Measurements from ENCODE around the gene PLA2G4A. TPM values are rescaled to one million over a fixed set of nuclear protein-coding genes. Genes with fewer than 3 reads are reported as not detected.

PLA2G4A gene
- total RNA-seq, 1 donor from 2014 or later = 2.8 TPM

DNA sequence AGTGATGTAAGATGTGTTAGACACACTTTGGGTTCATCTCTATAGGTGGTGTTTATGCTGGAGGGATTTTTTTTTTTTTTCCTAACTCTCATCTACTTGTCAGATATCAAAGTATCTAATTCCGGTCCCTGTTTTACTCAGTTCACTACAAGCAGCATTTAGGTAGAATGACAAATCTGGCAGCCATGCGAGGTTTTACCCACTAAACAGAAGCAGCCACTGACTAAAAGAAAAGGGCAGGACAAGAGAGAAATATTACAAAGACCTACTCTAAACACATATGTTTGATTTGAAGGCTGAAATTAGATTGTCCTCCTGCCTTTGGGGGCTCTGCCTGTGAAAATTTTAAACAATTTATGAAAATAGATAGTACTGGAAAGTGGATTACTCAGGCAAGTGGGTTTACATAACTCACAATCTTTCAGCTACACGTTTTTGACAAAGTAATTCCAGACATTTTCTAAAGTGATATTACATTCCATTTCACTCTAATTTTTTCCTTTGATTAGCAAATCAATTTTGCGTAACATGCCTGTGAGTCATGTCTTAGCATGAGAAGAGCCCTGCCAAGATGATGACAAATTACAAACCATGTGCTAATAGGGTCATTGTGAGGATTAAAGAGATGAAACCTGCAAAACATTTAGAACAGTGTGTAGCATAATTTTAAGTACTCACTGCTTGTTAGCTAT is 172.6 kb downstream of the PLA2G4A start:
- Mint-ChIP-seq H3K36me3 (no peaks in the 10 kb centered on the region), H3K4me3 (no peak overlapping the region), H3K27me3 (no peaks in the 10 kb centered on the region), H3K27ac (no peak overlapping the region), H3K4me1 (ENCODE audit: unreplicated experiment) (no peaks in the 10 kb centered on the region), H3K9me3 (no peaks in the 10 kb centered on the region)
- TF ChIP-seq, protein P1, sequence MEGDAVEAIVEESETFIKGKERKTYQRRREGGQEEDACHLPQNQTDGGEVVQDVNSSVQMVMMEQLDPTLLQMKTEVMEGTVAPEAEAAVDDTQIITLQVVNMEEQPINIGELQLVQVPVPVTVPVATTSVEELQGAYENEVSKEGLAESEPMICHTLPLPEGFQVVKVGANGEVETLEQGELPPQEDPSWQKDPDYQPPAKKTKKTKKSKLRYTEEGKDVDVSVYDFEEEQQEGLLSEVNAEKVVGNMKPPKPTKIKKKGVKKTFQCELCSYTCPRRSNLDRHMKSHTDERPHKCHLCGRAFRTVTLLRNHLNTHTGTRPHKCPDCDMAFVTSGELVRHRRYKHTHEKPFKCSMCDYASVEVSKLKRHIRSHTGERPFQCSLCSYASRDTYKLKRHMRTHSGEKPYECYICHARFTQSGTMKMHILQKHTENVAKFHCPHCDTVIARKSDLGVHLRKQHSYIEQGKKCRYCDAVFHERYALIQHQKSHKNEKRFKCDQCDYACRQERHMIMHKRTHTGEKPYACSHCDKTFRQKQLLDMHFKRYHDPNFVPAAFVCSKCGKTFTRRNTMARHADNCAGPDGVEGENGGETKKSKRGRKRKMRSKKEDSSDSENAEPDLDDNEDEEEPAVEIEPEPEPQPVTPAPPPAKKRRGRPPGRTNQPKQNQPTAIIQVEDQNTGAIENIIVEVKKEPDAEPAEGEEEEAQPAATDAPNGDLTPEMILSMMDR (conservative IDR thresholded peaks at IDR 0.05) = no peak
- no peak for DNase-seq (ENCODE audit: extremely low spot score, unreplicated experiment)

DNA sequence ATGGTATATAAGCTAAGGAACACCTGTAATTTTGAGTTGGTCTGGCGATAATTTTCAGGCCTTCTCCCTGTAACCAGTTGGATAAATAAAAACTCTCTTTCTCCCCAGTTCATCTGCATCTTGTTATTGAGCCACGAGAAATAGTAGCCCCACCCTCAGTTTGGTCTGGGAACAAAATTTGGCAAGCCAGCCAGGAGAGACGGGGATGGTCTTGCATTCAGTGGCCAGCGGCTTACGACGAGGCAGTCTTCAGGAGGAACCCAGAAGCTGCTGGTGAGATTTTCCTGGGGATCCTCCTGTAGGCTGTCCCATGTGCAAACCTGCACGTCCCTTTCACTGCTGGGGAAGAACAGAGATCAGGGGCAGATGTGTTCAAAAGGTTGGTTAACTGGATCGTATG is 174.6 kb downstream of the PLA2G4A start:
- H3K4me1 Mint-ChIP-seq (ENCODE audit: unreplicated experiment) = no peaks in the 10 kb centered on the region
- H3K9me3 Mint-ChIP-seq = peaks cover 4% of the 10 kb centered on the region
- DNase-seq (ENCODE audit: extremely low spot score, unreplicated experiment) = no peak
- H3K36me3 Mint-ChIP-seq = no peaks in the 10 kb centered on the region
- H3K27ac Mint-ChIP-seq = no peak overlapping the region
- TF ChIP-seq, protein P1 (conservative IDR thresholded peaks at IDR 0.05) = no peak
- no peaks in the 10 kb centered on the region for H3K27me3 Mint-ChIP-seq
- H3K4me3 Mint-ChIP-seq = no peak overlapping the region

DNA sequence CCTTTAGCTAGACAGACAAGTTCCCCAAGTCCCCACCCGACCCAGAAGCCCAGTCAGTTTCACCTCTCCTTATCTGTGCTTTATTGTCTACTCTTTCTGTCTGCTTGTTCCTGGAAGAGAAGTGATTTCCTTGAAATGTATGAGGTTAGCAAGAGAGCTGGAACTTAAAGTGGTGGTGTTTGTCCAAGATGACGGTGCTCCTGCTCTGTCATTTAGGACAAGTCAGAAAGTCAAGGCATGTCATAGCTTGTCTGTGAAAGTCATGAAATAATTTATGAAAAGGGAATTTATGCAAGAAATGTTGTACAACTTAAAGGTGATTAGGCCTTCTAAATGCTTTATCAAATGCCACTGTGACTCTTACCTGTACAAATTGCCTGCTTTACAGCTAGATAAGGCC is 178.1 kb downstream of the PLA2G4A start:
- no peak for DNase-seq (ENCODE audit: extremely low spot score, unreplicated experiment)
- Mint-ChIP-seq H3K4me1 (ENCODE audit: unreplicated experiment) (no peaks in the 10 kb centered on the region), H3K27ac (no peak overlapping the region), H3K4me3 (no peak overlapping the region), H3K27me3 (no peaks in the 10 kb centered on the region), H3K9me3 (peaks cover 4% of the 10 kb centered on the region), H3K36me3 (no peaks in the 10 kb centered on the region)
- TF ChIP-seq, protein P1 (conservative IDR thresholded peaks at IDR 0.05) = no peak

DNA sequence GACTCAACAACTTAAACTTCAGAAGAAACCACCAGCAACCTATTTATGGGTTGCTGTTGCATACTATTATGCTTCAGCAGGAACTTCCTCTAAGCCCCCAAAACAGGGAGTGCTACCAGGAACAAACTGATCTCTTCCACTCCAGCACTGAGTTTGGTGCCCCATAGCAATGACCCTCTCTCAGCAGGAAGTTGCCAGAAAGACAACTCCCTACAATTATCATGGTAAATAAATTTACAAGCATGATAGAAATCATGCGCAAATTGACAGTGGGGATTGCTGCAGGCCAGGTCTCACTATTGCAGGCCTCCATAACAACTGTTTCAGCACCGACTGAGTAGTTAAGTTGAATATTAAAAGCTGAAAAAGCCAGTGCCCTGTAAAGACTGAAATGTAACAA is 180.6 kb downstream of the PLA2G4A start:
- no peak overlapping the region for H3K4me3 Mint-ChIP-seq
- H3K27me3 Mint-ChIP-seq = no peaks in the 10 kb centered on the region
- no peak for DNase-seq (ENCODE audit: extremely low spot score, unreplicated experiment)
- H3K27ac Mint-ChIP-seq = no peak overlapping the region
- H3K36me3 Mint-ChIP-seq = no peaks in the 10 kb centered on the region
- peaks cover 4% of the 10 kb centered on the region for H3K9me3 Mint-ChIP-seq
- TF ChIP-seq, protein P1 (conservative IDR thresholded peaks at IDR 0.05) = no peak
- no peaks in the 10 kb centered on the region for H3K4me1 Mint-ChIP-seq (ENCODE audit: unreplicated experiment)

DNA sequence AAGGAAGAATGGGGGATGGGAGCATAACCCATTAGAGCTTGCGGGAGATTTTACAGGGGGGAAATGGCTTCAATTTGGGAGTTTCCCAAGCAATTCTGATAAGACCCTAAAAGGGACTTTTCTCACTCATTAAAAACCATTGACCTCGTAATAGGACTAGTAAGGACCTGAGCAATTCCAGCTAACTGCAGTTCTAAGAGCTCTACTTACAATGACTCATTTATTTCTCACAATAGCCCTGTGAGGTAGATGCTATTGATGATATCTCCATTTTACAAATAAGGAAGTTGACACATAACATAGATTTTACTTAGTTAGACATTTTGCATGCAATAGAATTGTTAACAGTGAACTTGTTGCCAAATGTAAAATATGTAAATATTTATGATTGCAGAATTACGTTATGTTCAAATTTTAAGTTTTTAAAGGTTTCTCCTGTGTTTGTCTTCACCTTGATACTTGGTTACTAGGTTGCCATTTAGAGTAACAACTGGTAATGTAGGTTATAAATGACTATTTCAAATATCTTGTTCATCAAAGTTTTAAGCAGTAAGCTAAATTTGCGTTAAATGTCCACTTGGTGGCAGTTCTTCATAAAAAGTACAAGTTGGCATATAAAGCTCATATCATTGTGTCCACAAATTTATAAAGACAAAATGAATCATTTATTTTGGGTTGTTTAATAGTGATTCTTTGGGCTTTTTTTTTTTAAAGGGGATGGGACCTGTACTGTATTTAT is 182.0 kb downstream of the PLA2G4A start:
- H3K27me3 Mint-ChIP-seq = no peaks in the 10 kb centered on the region
- no peak for DNase-seq (ENCODE audit: extremely low spot score, unreplicated experiment)
- H3K36me3 Mint-ChIP-seq = no peaks in the 10 kb centered on the region
- H3K4me1 Mint-ChIP-seq (ENCODE audit: unreplicated experiment) = no peaks in the 10 kb centered on the region
- TF ChIP-seq, protein P1 (conservative IDR thresholded peaks at IDR 0.05) = no peak
- peaks cover 4% of the 10 kb centered on the region for H3K9me3 Mint-ChIP-seq
- no peak overlapping the region for H3K4me3 Mint-ChIP-seq
- no peak overlapping the region for H3K27ac Mint-ChIP-seq
